ENCODE measurements around the gene EIF2A.

Gene EIF2A

DNA sequence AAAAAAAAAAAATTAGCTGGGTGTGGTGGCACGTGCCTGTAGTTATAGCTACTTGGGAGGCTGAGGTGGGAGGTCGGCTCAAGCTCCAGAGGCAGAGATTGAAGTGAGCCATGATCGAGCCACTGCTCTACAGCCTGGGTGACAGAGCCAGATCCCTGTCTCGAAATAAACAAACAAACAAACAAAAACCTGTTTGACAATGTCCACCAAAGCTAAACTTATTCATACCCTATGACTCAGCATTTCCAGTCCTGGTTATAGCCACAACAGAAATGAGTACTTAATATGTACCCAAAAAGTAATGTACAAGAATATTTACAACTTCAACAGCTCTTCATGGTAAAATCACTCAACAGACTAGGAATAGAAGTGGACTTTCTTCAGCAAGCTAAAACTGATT lies 31.4 kb upstream of the EIF2A start:
- H3K27me3 ChIP-seq (ENCODE audit: insufficient read depth, poor library complexity, severe bottlenecking): no peaks in the 10 kb centered on the region
- H3K4me3 ChIP-seq (replicated peaks; ENCODE audit: insufficient read depth, low read length): no peak overlapping the region
- no peak overlapping the region for H3K27ac ChIP-seq (replicated peaks)
- TF ChIP-seq GABPA (IDR thresholded peaks at IDR 0.05; ENCODE audit: low read depth) (no peak), CTCF (IDR thresholded peaks at IDR 0.05; ENCODE audit: insufficient read depth, low read length) (no peak), SPI1 (IDR thresholded peaks at IDR 0.05; ENCODE audit: borderline replicate concordance, low read depth) (no peak), POLR2AphosphoS5 (IDR thresholded peaks at IDR 0.05; ENCODE audit: low read depth) (no peak)
- TF ChIP-seq, protein P1, sequence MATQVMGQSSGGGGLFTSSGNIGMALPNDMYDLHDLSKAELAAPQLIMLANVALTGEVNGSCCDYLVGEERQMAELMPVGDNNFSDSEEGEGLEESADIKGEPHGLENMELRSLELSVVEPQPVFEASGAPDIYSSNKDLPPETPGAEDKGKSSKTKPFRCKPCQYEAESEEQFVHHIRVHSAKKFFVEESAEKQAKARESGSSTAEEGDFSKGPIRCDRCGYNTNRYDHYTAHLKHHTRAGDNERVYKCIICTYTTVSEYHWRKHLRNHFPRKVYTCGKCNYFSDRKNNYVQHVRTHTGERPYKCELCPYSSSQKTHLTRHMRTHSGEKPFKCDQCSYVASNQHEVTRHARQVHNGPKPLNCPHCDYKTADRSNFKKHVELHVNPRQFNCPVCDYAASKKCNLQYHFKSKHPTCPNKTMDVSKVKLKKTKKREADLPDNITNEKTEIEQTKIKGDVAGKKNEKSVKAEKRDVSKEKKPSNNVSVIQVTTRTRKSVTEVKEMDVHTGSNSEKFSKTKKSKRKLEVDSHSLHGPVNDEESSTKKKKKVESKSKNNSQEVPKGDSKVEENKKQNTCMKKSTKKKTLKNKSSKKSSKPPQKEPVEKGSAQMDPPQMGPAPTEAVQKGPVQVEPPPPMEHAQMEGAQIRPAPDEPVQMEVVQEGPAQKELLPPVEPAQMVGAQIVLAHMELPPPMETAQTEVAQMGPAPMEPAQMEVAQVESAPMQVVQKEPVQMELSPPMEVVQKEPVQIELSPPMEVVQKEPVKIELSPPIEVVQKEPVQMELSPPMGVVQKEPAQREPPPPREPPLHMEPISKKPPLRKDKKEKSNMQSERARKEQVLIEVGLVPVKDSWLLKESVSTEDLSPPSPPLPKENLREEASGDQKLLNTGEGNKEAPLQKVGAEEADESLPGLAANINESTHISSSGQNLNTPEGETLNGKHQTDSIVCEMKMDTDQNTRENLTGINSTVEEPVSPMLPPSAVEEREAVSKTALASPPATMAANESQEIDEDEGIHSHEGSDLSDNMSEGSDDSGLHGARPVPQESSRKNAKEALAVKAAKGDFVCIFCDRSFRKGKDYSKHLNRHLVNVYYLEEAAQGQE (IDR thresholded peaks at IDR 0.05; ENCODE audit: insufficient replicate concordance, low read depth): no peak
- DNase-seq (ENCODE audit: low read depth in 1 of 2, low spot score in 1 of 2): no peak

GRCh38 chr3:150519026-150519425 lies 27.6 kb upstream of the EIF2A start:
- no peak for DNase-seq (ENCODE audit: low read depth in 1 of 2, low spot score in 1 of 2)
- TF ChIP-seq GABPA (IDR thresholded peaks at IDR 0.05; ENCODE audit: low read depth) (no peak), CTCF (IDR thresholded peaks at IDR 0.05; ENCODE audit: insufficient read depth, low read length) (no peak), SPI1 (IDR thresholded peaks at IDR 0.05; ENCODE audit: borderline replicate concordance, low read depth) (no peak), POLR2AphosphoS5 (IDR thresholded peaks at IDR 0.05; ENCODE audit: low read depth) (no peak)
- TF ChIP-seq, protein P1 (IDR thresholded peaks at IDR 0.05; ENCODE audit: insufficient replicate concordance, low read depth): no peak
- H3K27ac ChIP-seq (replicated peaks): no peak overlapping the region
- no peaks in the 10 kb centered on the region for H3K27me3 ChIP-seq (ENCODE audit: insufficient read depth, poor library complexity, severe bottlenecking)
- no peak overlapping the region for H3K4me3 ChIP-seq (replicated peaks; ENCODE audit: insufficient read depth, low read length)

DNA sequence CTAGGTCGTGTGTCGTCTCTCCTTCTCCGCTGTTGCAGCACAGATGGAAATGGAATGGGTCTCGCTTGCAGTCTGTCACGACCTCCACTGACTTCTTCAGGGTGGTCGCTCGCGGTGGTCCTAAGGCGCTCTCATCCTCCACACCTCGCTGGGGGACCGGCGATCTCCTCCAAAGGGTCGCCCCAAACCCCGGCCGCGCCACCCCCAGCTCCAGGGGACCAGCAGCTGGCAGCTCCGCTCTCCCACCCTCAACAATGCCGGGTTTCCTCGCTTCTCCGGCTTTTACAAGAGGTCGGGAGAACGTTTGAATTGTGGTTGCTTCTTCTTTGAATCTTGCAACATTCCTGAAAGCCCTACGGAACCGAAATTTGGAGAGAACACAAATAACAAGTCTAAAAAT lies 26.2 kb upstream of the EIF2A start:
- no peak for DNase-seq (ENCODE audit: low read depth in 1 of 2, low spot score in 1 of 2)
- TF ChIP-seq GABPA (IDR thresholded peaks at IDR 0.05; ENCODE audit: low read depth): no peak
- TF ChIP-seq SPI1 (IDR thresholded peaks at IDR 0.05; ENCODE audit: borderline replicate concordance, low read depth): no peak
- TF ChIP-seq CTCF (IDR thresholded peaks at IDR 0.05; ENCODE audit: insufficient read depth, low read length): no peak
- Histone ChIP-seq H3K27ac (replicated peaks) (no peak overlapping the region), H3K4me3 (replicated peaks; ENCODE audit: insufficient read depth, low read length) (no peak overlapping the region), H3K27me3 (ENCODE audit: insufficient read depth, poor library complexity, severe bottlenecking) (no peaks in the 10 kb centered on the region)

GRCh38 chr3:150521463-150521862 lies 25.1 kb upstream of the EIF2A start:
- Histone ChIP-seq H3K27ac (replicated peaks) (no peak overlapping the region), H3K4me3 (replicated peaks; ENCODE audit: insufficient read depth, low read length) (no peak overlapping the region), H3K27me3 (ENCODE audit: insufficient read depth, poor library complexity, severe bottlenecking) (no peaks in the 10 kb centered on the region)
- no peak for DNase-seq (ENCODE audit: low read depth in 1 of 2, low spot score in 1 of 2)
- TF ChIP-seq POLR2AphosphoS5 (IDR thresholded peaks at IDR 0.05; ENCODE audit: low read depth) (no peak), GABPA (IDR thresholded peaks at IDR 0.05; ENCODE audit: low read depth) (no peak), SPI1 (IDR thresholded peaks at IDR 0.05; ENCODE audit: borderline replicate concordance, low read depth) (no peak), CTCF (IDR thresholded peaks at IDR 0.05; ENCODE audit: insufficient read depth, low read length) (no peak)
- TF ChIP-seq, protein P1 (IDR thresholded peaks at IDR 0.05; ENCODE audit: insufficient replicate concordance, low read depth): no peak
